Neural progenitor cell (in vitro differentiated cells): Measurements from ENCODE around the gene GRAMD4.

Experiments
- EZH2 ChIP-seq: fragments of 200-600 bp; sonication (generic); IDR thresholded peaks from 2 replicates; pipeline ENCODE4 v1.6.1; 2017; ENCODE audit warnings: antibody characterized with exemption, mild to moderate bottlenecking, moderate library complexity
- TF ChIP-seq, protein P1 (sequence below): fragments of 200-600 bp; sonication (generic); IDR thresholded peaks from 2 replicates; pipeline ENCODE4 v1.5.1; 2017; ENCODE audit warnings: antibody characterized with exemption, mild to moderate bottlenecking

DNA sequence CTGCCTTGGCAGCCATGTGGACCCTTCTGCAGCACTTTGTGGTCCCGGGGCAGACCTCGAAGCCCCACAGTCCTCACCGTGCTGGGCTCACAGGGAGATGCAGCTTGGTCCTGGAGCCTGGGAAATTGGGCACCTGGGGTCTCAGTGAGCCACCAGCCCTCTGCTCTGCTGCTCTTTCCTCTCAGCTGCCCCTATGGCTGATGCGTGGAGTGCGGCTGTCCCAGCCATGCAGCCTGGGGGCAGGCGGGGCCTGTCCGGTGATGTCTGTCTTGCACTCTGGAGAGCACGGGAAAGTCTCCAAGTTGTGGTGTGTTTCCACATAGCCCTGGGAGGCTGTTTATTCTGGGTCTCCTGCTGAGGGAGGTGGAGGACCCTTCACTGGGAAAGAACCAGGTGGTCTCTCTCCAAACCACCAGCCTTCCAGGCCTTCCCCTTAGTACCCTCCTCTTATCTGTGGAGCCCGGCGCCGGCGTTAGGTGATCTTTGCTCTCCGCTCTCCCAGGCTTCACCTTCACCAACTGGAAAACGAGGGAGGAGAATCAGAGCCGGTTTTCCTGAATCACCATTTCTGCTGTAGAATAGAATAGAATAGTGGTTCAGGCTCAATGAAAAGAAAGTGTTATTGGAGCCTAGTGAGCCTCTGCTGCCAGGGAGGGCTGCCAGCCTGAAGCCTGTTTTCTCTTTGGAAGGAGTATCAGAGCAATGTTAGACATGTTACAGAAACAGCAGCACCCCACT is 41.2 kb upstream of the GRAMD4 start:
- TF ChIP-seq, protein P1, sequence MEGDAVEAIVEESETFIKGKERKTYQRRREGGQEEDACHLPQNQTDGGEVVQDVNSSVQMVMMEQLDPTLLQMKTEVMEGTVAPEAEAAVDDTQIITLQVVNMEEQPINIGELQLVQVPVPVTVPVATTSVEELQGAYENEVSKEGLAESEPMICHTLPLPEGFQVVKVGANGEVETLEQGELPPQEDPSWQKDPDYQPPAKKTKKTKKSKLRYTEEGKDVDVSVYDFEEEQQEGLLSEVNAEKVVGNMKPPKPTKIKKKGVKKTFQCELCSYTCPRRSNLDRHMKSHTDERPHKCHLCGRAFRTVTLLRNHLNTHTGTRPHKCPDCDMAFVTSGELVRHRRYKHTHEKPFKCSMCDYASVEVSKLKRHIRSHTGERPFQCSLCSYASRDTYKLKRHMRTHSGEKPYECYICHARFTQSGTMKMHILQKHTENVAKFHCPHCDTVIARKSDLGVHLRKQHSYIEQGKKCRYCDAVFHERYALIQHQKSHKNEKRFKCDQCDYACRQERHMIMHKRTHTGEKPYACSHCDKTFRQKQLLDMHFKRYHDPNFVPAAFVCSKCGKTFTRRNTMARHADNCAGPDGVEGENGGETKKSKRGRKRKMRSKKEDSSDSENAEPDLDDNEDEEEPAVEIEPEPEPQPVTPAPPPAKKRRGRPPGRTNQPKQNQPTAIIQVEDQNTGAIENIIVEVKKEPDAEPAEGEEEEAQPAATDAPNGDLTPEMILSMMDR, result no peak
- no peak for TF ChIP-seq EZH2
